Transverse colon (tissue), 3 donors: Measurements from ENCODE around the gene NPC1.

Source experiments
- POLR2A ChIP-seq: fragments of 450-650 bp; IDR thresholded peaks from one replicate; pipeline ENCODE4 v1.6.1; 2016; ENCODE audit warnings: antibody characterized with exemption, mild to moderate bottlenecking, moderate library complexity
- TF ChIP-seq, protein P1 (sequence below), 5 experiments: fragments of 200-600 bp in 3 of 5; fragments of 450-650 bp in 2 of 5; sonication (generic) in 3 of 5; IDR thresholded peaks; 1 replicate in 2 of 5; 2 replicates in 3 of 5; pipeline ENCODE4 v1.5.1; 2016 to 2017; ENCODE audit warnings: antibody characterized with exemption in 5 of 5, inconsistent platforms in 3 of 5, mild to moderate bottlenecking in 2 of 5, moderate library complexity in 1 of 5

GRCh38 chr18:23540867-23541266, 45.4 kb downstream of the NPC1 start:
- TF ChIP-seq, protein P1, sequence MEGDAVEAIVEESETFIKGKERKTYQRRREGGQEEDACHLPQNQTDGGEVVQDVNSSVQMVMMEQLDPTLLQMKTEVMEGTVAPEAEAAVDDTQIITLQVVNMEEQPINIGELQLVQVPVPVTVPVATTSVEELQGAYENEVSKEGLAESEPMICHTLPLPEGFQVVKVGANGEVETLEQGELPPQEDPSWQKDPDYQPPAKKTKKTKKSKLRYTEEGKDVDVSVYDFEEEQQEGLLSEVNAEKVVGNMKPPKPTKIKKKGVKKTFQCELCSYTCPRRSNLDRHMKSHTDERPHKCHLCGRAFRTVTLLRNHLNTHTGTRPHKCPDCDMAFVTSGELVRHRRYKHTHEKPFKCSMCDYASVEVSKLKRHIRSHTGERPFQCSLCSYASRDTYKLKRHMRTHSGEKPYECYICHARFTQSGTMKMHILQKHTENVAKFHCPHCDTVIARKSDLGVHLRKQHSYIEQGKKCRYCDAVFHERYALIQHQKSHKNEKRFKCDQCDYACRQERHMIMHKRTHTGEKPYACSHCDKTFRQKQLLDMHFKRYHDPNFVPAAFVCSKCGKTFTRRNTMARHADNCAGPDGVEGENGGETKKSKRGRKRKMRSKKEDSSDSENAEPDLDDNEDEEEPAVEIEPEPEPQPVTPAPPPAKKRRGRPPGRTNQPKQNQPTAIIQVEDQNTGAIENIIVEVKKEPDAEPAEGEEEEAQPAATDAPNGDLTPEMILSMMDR (IDR thresholded peaks at IDR 0.05): no peak
- no peak for TF ChIP-seq POLR2A
